IMR-90 (cell line): ENCODE measurements around the gene FCGR2B. TPM values are rescaled to one million over a fixed set of nuclear protein-coding genes. Genes with fewer than 3 reads are reported as not detected.
A peak's percentile ranks its signal among the peaks of the same experiment; 100 is the strongest.

Experiments
- ATAC-seq: fragments of 200-7000 bp; cut with Tn5 transposase; 2 replicates; pipeline ENCODE4 v1.9.1; 2020; ENCODE audit warnings: low read depth, mild to moderate bottlenecking, moderate library complexity
- BruUV-seq: library from RNA; stranded (reverse); fragments of 400-500 nt; replicated peaks from 2 replicates; lab custom pipeline; 2021; lab: Mats Ljungman, UMichigan
- CTCF ChIA-PET: fragments of 300-600 bp; formaldehyde crosslinking; extraction: SDS; loops from one replicate; lab custom pipeline; 2021; ENCODE audit warnings: antibody characterized with exemption; lab: Yijun Ruan, JAX
- POLR2A ChIA-PET: fragments of 300-600 bp; sonication (Branson Sonifier 250); formaldehyde crosslinking; loops from one replicate; lab custom pipeline; 2022; ENCODE audit warnings: antibody characterized with exemption; ENCODE audit not compliant: unreplicated experiment; lab: Charles Lee
- DNase-seq: peaks from one replicate; pipeline ENCODE4 v3.0.0; 2013
- H2AFZ ChIP-seq: replicated peaks from 2 replicates; pipeline ENCODE3; 2013; ENCODE audit warnings: low read length, mild to moderate bottlenecking; ENCODE audit not compliant: poor library complexity
- H2AK5ac ChIP-seq: 2 replicates; pipeline ENCODE4 v1.6.1; 2013; ENCODE audit warnings: low read depth, low read length, inconsistent platforms
- H2AK9ac ChIP-seq: replicated peaks from 2 replicates; pipeline ENCODE3; 2013; ENCODE audit warnings: mild to moderate bottlenecking, low read depth, low read length, moderate library complexity; ENCODE audit not compliant: poor library complexity
- H2BK120ac ChIP-seq: 2 replicates; pipeline ENCODE4 v1.6.1; 2013; ENCODE audit warnings: low read depth, low read length, inconsistent platforms
- H2BK15ac ChIP-seq: 3 replicates; pipeline ENCODE4 v1.6.1; 2013; ENCODE audit warnings: low read depth, low read length, inconsistent platforms
- H2BK20ac ChIP-seq: 2 replicates; pipeline ENCODE4 v1.6.1; 2013; ENCODE audit warnings: low read depth, mild to moderate bottlenecking, inconsistent platforms, low read length, moderate library complexity
- H2BK5ac ChIP-seq: 2 replicates; pipeline ENCODE4 v1.6.1; 2013; ENCODE audit warnings: mild to moderate bottlenecking, low read depth, low read length, inconsistent platforms; ENCODE audit not compliant: poor library complexity, severe bottlenecking
- H3K14ac ChIP-seq: replicated peaks from 2 replicates; pipeline ENCODE4 v1.6.1; 2013; ENCODE audit warnings: low read depth, low read length, inconsistent platforms
- H3K18ac ChIP-seq: 2 replicates; pipeline ENCODE4 v1.6.1; 2013; ENCODE audit warnings: low read depth, low read length, control low read depth
- H3K23ac ChIP-seq: 2 replicates; pipeline ENCODE4 v1.6.1; 2013; ENCODE audit warnings: low read depth, low read length, inconsistent platforms
- H3K27ac ChIP-seq: 2 replicates; pipeline ENCODE4 v1.5.1; 2013; ENCODE audit warnings: mild to moderate bottlenecking, control low read depth, low read length; ENCODE audit not compliant: insufficient read depth
- H3K27me3 ChIP-seq: 2 replicates; pipeline ENCODE4 v1.6.1; 2013; ENCODE audit warnings: low read length; ENCODE audit not compliant: control insufficient read depth, insufficient read depth
- H3K36me3 ChIP-seq: 2 replicates; pipeline ENCODE4 v1.6.1; 2013; ENCODE audit warnings: low read length, mixed read lengths; ENCODE audit not compliant: control insufficient read depth, insufficient read depth
- H3K4ac ChIP-seq: 2 replicates; pipeline ENCODE4 v1.6.1; 2013; ENCODE audit warnings: low read depth, low read length, inconsistent platforms
- H3K4me1 ChIP-seq: 2 replicates; pipeline ENCODE4 v1.6.1; 2013; ENCODE audit warnings: low read length, mixed read lengths; ENCODE audit not compliant: control insufficient read depth, insufficient read depth
- H3K4me2 ChIP-seq: 2 replicates; pipeline ENCODE4 v1.6.1; 2013; ENCODE audit warnings: low read depth, mild to moderate bottlenecking, control low read depth, low read length, moderate library complexity
- H3K4me3 ChIP-seq: 2 replicates; pipeline ENCODE4 v1.5.1; 2013; ENCODE audit warnings: low read depth, mild to moderate bottlenecking, control low read depth, low read length, moderate library complexity; ENCODE audit not compliant: insufficient read depth
- H3K56ac ChIP-seq: 2 replicates; pipeline ENCODE4 v1.6.1; 2013; ENCODE audit warnings: low read length, inconsistent platforms; ENCODE audit not compliant: insufficient read depth; ENCODE audit errors: extremely low read depth
- H3K79me1 ChIP-seq, 2 experiments: 2 replicates each; pipeline ENCODE4 v1.6.1; 2013; ENCODE audit warnings: low read length in 2 of 2, inconsistent platforms in 1 of 2, low read depth in 1 of 2
- H3K9ac ChIP-seq: 2 replicates; pipeline ENCODE4 v1.6.1; 2013; ENCODE audit warnings: low read depth, low read length, control low read depth
- H3K9me1 ChIP-seq: 2 replicates; pipeline ENCODE4 v1.6.1; 2013; ENCODE audit warnings: low read length, inconsistent platforms; ENCODE audit not compliant: insufficient read depth
- H3K9me3 ChIP-seq: 2 replicates; pipeline ENCODE4 v1.6.1; 2013; ENCODE audit warnings: low read length; ENCODE audit not compliant: control insufficient read depth, insufficient read depth
- H4K20me1 ChIP-seq: 2 replicates; pipeline ENCODE4 v1.6.1; 2013; ENCODE audit warnings: low read length, inconsistent platforms; ENCODE audit not compliant: insufficient read depth
- H4K5ac ChIP-seq: 2 replicates; pipeline ENCODE4 v1.6.1; 2013; ENCODE audit warnings: mild to moderate bottlenecking, low read depth, low read length, control low read depth
- H4K8ac ChIP-seq, 2 experiments: 2 replicates each; pipeline ENCODE4 v1.6.1; 2013; ENCODE audit warnings: low read depth in 2 of 2, low read length in 2 of 2, control low read depth in 1 of 2, inconsistent platforms in 1 of 2
- H4K91ac ChIP-seq: 2 replicates; pipeline ENCODE4 v1.6.1; 2013; ENCODE audit warnings: low read depth, low read length, inconsistent platforms; ENCODE audit not compliant: insufficient read depth
- CEBPB ChIP-seq: IDR thresholded peaks from 2 replicates; pipeline ENCODE4 v1.6.1; 2012; ENCODE audit warnings: low read depth, low read length, improper control_type of control experiment
- CHD1 ChIP-seq: IDR thresholded peaks from 2 replicates; pipeline ENCODE4 v1.6.1; 2012; ENCODE audit warnings: low read depth, low read length, improper control_type of control experiment
- CTCF ChIP-seq: conservative IDR thresholded peaks from 2 replicates; pipeline ENCODE4 v1.5.1; 2012; ENCODE audit warnings: mild to moderate bottlenecking, low read depth, low read length, improper control_type of control experiment
- ELK1 ChIP-seq: fragments of 150-350 bp; IDR thresholded peaks from 2 replicates; pipeline ENCODE4 v1.6.1; 2016; ENCODE audit warnings: low read depth, mild to moderate bottlenecking, low read length, moderate library complexity, borderline replicate concordance
- FOS ChIP-seq: fragments of 150-350 bp; IDR thresholded peaks from 2 replicates; pipeline ENCODE4 v1.6.1; 2016; ENCODE audit warnings: low read depth, low read length
- MAZ ChIP-seq: IDR thresholded peaks from 2 replicates; pipeline ENCODE4 v1.6.1; 2012; ENCODE audit warnings: low read depth, mild to moderate bottlenecking, low read length, improper control_type of control experiment, moderate library complexity, borderline replicate concordance
- MXI1 ChIP-seq: IDR thresholded peaks from 2 replicates; pipeline ENCODE4 v1.6.1; 2012; ENCODE audit warnings: low read depth, mild to moderate bottlenecking, low read length, moderate library complexity, borderline replicate concordance
- NFE2L2 ChIP-seq: fragments of 150-350 bp; IDR thresholded peaks from 2 replicates; pipeline ENCODE4 v1.6.1; 2016; ENCODE audit warnings: low read depth, mild to moderate bottlenecking, low read length
- POLR2A ChIP-seq: IDR thresholded peaks from 2 replicates; pipeline ENCODE4 v1.6.1; 2012; ENCODE audit warnings: mild to moderate bottlenecking, low read depth, low read length
- RAD21 ChIP-seq: IDR thresholded peaks from 2 replicates; pipeline ENCODE4 v1.6.1; 2012; ENCODE audit warnings: low read length, improper control_type of control experiment
- RCOR1 ChIP-seq: IDR thresholded peaks from 2 replicates; pipeline ENCODE4 v1.6.1; 2012; ENCODE audit warnings: mild to moderate bottlenecking, low read length, improper control_type of control experiment; ENCODE audit not compliant: insufficient replicate concordance
- RFX5 ChIP-seq: IDR thresholded peaks from 2 replicates; pipeline ENCODE4 v1.8.0; 2012; ENCODE audit warnings: low read depth, mild to moderate bottlenecking, low read length, moderate library complexity
- SMC3 ChIP-seq: fragments of 150-350 bp; IDR thresholded peaks from 2 replicates; pipeline ENCODE4 v1.6.1; 2016; ENCODE audit warnings: low read depth, mild to moderate bottlenecking, antibody characterized with exemption, low read length, moderate library complexity
- whole genome bisulfite sequencing, 2 experiments: methylation state at CpG; one replicate each; pipeline versions ENCODE4 v1.1.5 to v1.1.7; 2013; ENCODE audit warnings: missing lambda C conversion rate in 2 of 2; ENCODE audit not compliant: insufficient read length in 1 of 2; ENCODE audit errors: extremely low coverage in 2 of 2; 5-methylcytosine and 5-hydroxymethylcytosine counted together
- dilution Hi-C: fragments of 300-500 bp; cut with HindIII; formaldehyde crosslinking; loops from one replicate; pipeline ENCODE4 v1.14.3; 2018; ENCODE audit warnings: low sequenced_read_pairs; ENCODE audit not compliant: unreplicated experiment
- in situ Hi-C: fragments of 300-500 bp; cut with MboI; formaldehyde crosslinking; loops from 3 replicates; pipeline ENCODE4 v1.14.3; 2019; ENCODE audit warnings: low sequenced_read_pairs, inconsistent platforms, mixed read lengths
- intact Hi-C: fragments of 100-400 bp; cut with micrococcal nuclease; formaldehyde crosslinking; loops from 2 replicates; pipeline ENCODE4 v1.10.0; 2022
- polyA plus RNA-seq, 3 experiments: library from polyadenylated mRNA; depleted of rRNA; stranded (reverse); fragments of >200 nt; gene quantifications; 2 replicates each; pipeline ENCODE4 v1.2.3, GENCODE V29; 2012; ENCODE audit warnings: low replicate concordance in 1 of 3
- total RNA-seq: library from RNA; depleted of rRNA; stranded (reverse); fragments of >200 nt; gene quantifications from 2 replicates; pipeline ENCODE4 v1.2.3, GENCODE V29; 2012
- TF ChIP-seq, protein P1 (sequence below): fragments of 150-350 bp; IDR thresholded peaks from 2 replicates; pipeline ENCODE4 v1.6.1; 2017; ENCODE audit warnings: mild to moderate bottlenecking, antibody characterized with exemption, low read length, low read depth

The FCGR2B gene
- total and polyA plus RNA-seq, 2 of the 4 experiments (the other 2 are of a cell fraction) = not detected

- Histone ChIP-seq H3K9ac (no peak overlapping the region), H2AFZ (peak overlapping the region; percentile 63), H3K27ac (no peak overlapping the region; the same call in 1 of the 2 replicates), H3K27me3 (no peaks in the 10 kb centered on the region), H2AK5ac (peak overlapping the region; percentile 35), H4K20me1 (no peaks in the 10 kb centered on the region), H3K79me1 (peaks cover 3 to 13% of the 10 kb centered on the region in 2 experiments; a peak in 1 of 4 replicates), H3K4me1 (peaks cover 2% of the 10 kb centered on the region), H3K4me2 (no peak overlapping the region), H3K4me3 (no peak overlapping the region), H3K9me3 (no peaks in the 10 kb centered on the region), H3K23ac (peak overlapping the region; percentile 46; the same call in 1 of the 2 replicates), H2BK5ac (peak overlapping the region; percentile 37), H3K9me1 (peaks cover 22% of the 10 kb centered on the region), H2BK15ac (0 out of 3 replicates have a peak overlapping the region, but pooled peaks have one; percentile 12), H3K14ac (peak overlapping the region; percentile 60), H4K5ac (no peak overlapping the region), H4K91ac (peak overlapping the region; percentile 25; the same call in 1 of the 2 replicates), H4K8ac (peak overlapping the region in 1 of 2 experiments; percentile 21; a peak in 1 of 4 replicates), H3K4ac (peak overlapping the region; percentile 74), H3K56ac (no peak overlapping the region; the same call in 1 of the 2 replicates), H3K36me3 (no peaks in the 10 kb centered on the region), H3K18ac (no peak overlapping the region), H2BK120ac (peak overlapping the region; percentile 74), H2AK9ac (peak overlapping the region; percentile 74), H2BK20ac (peak overlapping the region; percentile 77)
- WGBS, 2 experiments = 69% methylated on average over 5 of the region's 8 CpGs; no CpG with 5 or more reads in 1 of the 2 experiments
- in situ Hi-C loops (no loop called here), dilution Hi-C loops (no loop called here), intact Hi-C loops (no loop called here)
- CTCF ChIA-PET = no interaction called here
- BruUV-seq = no TSS peak
- ATAC-seq (peak; percentile 10; the same call in 1 of the 2 replicates), DNase-seq (peak; percentile 92)
- POLR2A ChIA-PET = no interaction called here
- TF ChIP-seq RCOR1 (no peak), ELK1 (no peak), RFX5 (no peak), RAD21 (peak; percentile 16; the same call in 1 of the 2 replicates), MAZ (peak; percentile 56; the same call in 1 of the 2 replicates), NFE2L2 (peak; percentile 33; the same call in 1 of the 2 replicates), MXI1 (no peak), CEBPB (no peak), CTCF (no peak), POLR2A (no peak), SMC3 (peak; percentile 4; the same call in 1 of the 2 replicates), CHD1 (no peak), FOS (peak; percentile 87)
- TF ChIP-seq, protein P1, sequence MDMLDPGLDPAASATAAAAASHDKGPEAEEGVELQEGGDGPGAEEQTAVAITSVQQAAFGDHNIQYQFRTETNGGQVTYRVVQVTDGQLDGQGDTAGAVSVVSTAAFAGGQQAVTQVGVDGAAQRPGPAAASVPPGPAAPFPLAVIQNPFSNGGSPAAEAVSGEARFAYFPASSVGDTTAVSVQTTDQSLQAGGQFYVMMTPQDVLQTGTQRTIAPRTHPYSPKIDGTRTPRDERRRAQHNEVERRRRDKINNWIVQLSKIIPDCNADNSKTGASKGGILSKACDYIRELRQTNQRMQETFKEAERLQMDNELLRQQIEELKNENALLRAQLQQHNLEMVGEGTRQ = no peak
Measured at GRCh38 chr1:161721738-161722343, 58.9 kb downstream of the FCGR2B start.
